HG03175 (cell line): ENCODE results near the gene SPATS2.

ENCODE experiments used
- ATAC-seq: cut with Tn5 transposase; IDR thresholded peaks from one replicate; pipeline ENCODE4 v1.9.1; 2021; ENCODE audit warnings: mild to moderate bottlenecking, moderate library complexity; ENCODE audit not compliant: unreplicated experiment

The SPATS2 gene

DNA sequence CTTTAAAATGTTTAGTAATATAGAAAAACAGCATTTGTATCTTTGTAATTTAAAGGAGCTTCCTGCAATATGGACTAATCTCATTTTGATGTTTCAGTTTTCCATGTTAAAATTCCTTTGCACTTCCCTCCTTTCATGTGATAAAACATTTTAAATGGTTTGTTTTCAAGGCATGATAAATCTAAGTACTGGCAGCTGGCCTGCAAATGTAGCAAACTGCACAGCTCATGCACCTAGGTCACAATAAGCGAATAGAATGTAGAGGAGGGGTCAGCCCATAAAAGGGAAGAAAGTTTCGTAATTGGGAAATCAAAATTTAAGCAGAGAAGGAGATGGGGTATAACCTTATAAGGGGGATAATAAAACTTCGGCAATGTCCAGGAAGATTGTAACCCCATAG is 91.6 kb downstream of the SPATS2 start:
- ATAC-seq: no peak

DNA sequence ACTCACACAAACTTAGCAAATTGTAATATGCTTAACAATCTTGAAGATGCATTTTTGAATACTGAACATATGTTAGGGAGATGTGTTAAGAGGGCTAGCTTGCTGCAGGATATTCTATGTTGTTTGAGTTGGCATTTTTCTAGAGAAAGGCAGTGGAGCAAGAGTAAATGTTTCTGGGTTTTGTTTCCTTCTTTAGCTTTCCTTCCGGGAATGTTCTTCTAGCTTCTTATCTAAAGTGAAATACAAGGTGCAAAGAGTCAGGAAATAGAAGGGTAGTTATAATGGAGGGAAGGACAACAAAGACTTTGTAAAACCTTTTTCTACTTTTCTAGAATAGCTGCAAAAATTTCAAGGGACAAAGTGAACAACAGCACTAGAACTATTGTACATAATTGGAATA is 94.0 kb downstream of the SPATS2 start:
- no peak for ATAC-seq

DNA sequence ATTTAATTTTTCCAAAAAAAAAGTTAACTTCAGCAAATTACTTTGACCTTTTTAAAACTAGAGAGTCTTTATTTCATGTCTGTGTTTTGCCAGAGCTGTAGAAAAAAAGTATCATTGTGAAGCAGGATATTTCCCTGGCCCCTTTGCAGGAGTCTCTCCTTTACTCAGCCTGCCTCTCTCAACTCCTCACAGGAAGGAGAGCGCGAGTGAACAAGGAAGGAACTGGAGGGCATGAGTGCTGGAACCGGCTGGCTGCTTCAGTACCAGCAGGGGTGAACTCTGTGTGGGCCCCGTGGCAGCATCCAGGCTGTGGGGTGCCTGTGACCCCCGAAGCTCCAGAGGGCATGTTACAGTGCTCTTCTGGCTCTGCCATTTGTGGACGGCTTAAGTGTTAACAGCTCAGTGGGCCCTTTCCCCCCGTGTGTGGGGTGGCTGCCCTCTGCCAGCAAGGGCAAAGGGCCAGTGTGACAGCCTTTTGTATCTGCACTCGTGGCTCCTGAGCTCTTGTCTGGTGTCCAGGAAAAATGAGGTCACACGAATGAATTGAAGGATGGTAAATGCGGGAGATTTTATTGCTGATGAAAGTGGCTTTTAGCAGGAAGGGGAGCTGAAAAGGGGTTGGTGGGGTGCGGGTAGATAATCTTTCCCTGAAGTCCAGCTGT is 95.0 kb downstream of the SPATS2 start:
- no peak for ATAC-seq

DNA sequence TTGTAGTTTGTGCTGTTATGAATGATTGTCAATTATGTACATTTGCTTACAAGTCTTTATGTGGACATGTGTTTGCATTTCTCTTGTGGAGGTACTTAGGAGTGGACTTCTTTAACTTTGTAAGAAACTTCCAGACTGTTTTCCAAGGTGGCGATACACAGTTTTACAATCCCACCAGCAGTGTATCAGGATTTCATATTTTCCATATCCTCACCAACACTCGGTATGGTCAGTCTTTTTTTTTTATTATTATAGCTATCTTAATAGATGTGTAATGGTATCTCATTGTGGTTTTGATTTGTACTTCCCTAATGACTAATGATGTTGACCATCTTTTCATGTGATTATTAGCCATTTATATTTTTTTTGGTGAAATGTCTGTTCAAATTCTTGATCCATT is 97.9 kb downstream of the SPATS2 start:
- no peak for ATAC-seq

DNA sequence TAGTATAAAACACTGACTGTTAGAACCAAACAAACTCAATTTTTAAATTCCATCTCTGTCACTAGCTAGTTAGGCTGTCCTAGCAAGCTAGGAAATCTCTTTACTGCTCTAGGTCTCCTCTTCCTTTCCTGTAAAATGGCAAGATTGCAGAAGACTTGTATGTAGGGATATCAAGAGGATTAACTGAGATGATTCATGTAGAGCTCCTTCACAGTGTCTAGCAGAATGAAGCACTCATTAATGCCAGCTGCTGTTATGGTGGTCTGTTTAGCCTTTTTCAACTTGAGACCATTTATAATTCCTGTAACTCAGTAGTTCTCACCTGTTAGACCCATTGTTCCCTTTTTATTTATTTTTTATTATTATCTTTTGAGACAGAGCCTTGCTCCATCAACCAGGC is 103.7 kb downstream of the SPATS2 start:
- no peak for ATAC-seq

DNA sequence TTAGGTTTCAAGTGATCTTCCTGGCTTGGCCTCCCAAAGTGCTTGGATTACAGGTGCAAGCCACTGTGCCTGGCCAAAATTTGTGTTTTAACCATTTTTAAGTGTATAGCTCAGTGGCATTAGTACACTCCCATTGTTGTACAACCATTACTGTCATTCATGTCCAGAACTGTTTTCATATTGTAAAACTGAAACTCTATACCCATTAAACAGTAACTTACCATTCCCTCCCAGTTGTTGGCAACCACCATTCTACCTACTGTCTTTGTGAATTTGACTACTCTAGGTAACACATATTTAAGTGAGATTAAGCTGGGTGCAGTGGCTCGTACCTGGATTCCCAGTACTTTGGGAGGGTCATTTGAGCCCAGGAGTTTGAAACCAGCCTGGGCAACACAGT is 104.3 kb downstream of the SPATS2 start:
- ATAC-seq: no peak

DNA sequence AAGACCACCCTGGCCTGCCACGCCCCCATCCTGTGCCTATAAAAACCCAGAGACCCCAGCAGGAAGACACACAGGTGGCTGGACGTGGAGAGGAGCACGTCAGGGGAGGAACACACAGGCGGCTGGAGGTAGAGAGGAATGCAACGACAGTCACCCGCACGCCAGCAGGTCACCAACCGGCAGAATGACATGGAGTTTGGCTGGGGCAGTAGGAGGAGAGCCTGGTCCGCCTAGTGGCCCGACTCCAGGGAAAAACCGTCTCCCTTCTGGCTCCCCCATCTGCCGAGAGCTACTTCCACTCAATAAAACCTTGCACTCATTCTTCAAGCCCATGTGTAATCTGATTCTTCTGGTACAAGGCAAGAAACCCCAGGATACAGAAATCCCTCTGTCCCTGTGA is 108.8 kb downstream of the SPATS2 start:
- no peak for ATAC-seq

DNA sequence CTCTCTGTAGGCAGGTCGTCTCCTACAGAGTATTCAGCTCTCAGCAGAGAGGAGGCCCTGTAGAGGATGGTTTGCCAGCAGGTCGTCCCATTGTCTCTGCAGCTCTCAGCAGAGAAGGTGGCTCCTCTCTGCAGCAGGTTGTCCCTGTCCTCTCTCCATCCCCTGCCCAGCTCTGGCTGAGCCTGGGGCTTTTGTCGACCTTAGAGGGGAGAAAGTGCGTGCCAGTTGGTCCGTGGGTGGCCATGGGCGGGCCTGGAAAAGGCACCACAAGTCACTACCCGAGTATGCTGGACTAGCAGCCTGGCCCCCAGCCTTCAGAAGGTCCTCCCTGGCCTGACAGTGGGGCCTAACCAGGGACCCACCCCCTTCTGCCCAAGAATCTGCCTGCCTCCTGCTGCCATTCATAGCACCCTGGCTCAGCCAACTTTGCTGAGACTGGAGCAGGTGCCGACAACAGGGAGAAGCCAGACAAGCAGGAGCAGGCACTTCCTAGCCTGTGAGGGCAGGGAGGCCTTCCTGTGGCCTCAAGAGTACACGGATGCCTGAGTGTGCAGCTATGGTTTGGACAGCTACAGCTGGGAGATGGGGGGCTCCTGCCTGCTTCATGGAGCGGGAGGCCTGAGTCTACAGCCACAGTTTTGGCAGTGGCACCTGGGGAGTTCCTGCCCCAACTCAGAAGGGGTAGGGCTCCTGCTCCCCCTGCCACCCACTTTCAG is 111.8 kb downstream of the SPATS2 start:
- ATAC-seq: no peak

DNA sequence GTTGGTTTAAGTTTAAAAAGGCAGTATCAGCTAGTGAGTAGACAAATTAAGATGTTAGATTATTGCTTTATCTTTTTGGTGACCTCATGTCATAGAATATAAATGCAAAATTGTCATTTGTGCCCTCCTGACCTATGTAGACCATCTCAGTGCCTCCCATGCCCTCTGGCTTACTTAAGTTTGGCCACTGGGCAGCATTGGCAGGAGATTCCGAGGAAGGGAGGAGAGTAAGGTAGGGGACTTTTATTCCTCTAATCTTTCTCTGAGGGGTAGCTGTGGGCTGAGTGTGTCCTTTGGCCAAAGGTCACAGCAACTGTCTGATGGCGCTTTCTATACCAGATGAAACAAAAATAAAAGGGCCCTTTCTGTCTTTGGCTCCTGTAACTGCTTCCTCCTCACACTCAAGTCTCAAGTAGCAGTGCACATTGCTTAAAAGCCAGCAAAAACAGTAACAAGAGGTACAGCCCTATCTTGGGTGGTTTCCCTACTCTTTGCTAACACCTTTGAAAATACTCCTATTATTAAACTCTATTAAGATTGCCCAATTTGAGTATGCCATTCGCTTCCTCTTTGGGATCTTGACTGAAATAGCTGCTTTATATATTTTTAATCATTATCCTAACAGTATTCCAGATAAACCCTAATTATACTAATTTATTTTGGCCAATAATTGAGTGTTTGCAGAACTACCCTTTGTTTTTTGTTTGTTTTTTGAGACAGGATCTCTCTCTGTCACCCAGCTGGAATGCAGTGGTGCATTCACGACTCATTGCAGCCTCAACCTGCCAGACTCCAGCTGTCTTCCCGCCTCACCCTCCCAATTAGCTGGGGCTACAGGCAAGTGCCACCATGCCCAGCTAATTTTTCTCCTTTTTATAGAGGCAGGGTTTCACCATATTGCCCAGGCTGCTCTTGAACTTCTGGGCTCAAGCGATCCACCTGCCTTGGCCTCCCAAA is 115.1 kb downstream of the SPATS2 start:
- no peak for ATAC-seq

DNA sequence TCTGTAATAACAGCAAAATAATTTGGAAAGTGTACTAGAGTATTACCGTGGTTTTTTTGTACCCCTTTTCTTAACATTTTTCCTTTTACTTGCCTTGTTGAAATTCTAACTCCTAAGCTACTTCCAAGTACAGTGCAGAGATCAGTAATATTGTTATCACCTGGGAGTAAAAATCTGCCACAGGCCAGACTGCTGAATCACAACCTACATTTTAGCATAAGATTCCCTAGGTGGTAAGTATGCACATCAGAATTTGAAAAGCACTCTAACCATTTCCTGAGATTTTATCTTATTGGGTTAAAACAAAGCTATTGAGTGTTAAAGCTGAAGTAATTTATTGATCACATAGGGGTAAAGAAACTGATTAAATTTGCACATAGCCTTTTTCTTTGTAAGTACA is 116.4 kb downstream of the SPATS2 start:
- no peak for ATAC-seq

DNA sequence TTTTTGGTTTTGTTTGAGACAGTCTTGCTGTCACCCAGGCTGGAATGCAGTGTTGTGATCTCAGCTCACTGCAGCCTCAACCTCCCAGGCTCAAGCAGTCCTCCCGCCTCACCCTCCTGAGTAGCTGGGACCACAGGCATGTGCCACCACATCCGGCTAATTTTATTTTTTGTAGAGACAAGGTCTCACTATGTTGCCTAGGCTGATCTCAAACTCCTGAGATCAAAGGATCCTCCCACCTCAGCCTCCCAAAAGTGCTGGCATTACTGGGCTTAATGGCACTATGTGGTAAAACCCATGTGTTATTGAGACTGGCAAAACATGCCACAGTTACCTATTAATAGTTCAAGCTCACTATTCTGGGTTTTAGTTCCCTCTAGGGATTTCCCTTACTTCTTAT is 120.3 kb downstream of the SPATS2 start:
- ATAC-seq: no peak

DNA sequence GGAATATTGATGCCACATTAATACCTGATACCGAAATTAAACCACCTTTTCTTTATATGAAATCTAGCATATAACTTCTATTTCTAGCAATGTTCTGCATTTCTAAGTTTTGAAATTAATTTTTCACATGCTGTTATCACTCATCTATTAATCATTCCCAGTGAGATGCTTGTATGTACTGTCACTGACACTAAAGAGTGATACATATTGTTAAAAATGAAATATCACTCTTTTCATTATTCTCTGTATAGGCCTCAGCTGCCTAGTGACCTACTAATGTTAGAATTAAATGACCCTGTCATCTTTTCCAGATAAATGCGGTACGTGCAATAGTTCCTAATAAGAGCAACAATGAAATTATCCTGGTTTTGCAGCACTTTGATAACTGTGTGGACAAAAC is 121.9 kb downstream of the SPATS2 start:
- no peak for ATAC-seq

DNA sequence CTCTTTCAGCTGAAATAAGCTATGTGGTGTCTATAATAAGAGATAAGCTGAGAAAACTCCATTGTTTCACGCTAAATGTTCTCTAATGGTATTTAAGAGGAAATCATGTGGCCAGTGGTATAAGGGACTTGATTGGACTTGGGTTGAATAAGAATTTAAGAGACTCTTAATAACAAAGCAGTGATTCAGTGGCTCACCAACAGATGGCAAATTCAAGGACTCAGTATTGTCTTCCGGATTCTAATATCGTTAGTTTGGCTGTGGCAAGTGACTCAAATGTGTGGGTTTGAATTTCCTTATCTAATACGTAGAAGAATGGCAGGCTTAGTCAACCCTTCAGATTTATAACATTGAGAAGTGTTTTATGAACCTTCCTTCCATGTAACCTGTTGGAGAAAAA is 122.5 kb downstream of the SPATS2 start:
- no peak for ATAC-seq

DNA sequence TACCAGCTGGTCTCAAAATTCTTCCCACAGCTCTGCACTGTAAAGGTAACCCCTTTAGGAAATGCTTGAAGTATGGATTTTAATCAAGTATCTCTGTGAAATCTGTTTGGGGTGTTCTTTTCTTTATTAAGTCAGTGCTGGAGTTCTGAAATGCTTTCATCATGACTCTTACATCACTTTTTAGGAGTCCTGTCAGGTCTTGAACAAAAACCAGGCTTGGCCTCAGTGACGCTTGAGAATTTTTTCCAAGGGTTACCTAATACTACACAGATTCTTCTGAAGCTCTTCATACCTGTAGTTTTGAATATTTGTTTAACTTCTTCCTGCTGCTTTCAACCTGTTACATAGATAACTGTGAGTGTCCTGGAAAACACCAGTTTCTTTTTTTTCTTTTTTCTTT is 124.6 kb downstream of the SPATS2 start:
- ATAC-seq: no peak

DNA sequence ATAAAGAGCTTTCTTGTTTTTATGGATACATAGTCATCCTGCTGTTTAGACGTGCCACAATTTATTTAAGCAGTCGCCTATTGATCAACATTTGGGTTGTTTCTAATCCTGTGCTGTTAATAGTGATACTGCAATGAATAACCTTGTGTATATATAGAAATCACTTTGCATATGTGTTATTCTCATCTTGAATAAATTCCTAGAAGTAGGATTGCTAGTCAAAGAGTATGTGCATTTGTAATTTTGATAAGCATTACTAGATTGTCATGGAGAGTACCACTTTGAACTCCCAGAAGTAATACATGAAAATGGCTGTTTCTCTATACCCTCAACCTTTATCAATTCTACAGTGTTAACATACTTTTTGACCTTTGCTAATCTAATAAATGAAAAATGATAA is 126.6 kb downstream of the SPATS2 start:
- ATAC-seq: no peak

DNA sequence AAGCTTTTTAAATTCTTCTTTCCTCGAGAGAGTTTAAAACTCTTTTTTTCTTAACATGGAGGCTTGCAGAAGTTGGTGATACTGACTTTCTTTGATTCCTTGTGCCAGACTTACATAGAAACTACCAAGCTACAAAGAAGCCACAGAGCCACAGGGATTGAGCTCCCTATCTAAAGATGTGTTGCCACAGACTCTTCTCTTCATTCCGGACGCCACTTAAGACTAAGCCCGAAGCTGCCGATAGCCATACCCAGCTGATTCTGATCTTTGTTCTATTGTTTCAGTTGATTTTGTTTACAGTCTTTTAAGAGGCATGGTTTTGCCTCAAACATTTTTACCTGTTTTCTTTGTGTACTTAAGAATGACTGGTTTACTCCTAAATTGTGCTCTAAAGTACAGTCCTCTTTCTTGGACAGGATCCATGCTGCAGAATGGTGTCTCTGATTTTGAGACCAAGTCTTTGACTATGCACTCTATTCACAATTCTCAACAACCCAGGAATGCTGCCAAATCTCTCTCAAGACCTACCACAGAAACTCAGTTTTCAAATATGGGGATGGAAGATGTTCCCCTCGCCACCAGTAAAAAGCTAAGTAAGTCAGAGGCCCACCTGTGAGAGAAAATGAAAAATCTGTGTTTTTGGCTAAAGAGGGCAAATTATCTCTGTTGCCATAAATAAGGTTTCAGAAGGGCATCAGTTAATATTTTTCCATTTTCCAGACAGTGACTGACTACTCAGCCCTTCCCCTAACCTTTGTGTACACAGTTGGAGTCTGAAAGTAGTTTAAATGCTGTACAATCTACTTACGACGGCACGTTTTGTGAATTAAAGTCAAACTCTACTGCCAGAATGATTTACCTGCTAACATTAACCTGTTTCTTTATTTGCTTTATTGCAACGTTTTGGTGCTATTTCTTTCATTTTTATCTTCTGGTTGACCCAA is 129.4 kb downstream of the SPATS2 start:
- no peak for ATAC-seq

DNA sequence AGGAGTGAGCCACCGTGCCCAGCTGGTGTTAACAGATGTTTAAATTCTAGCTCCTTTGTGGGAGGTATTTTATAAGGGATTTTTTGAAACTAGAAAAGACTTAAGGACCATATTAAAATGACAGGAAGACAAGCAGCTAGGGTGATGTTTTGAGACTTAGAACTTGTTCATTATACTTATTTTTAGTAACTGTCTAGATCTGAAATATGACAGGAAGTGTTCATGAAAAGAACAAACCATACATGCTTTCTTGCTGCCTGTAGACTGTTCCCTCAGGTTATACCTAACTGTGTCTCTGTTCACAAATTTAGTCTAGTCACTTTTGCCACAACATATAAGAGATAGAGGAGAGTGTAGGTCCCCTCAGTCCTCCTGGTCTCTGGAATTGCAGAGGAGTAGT is 134.6 kb downstream of the SPATS2 start:
- ATAC-seq: no peak

DNA sequence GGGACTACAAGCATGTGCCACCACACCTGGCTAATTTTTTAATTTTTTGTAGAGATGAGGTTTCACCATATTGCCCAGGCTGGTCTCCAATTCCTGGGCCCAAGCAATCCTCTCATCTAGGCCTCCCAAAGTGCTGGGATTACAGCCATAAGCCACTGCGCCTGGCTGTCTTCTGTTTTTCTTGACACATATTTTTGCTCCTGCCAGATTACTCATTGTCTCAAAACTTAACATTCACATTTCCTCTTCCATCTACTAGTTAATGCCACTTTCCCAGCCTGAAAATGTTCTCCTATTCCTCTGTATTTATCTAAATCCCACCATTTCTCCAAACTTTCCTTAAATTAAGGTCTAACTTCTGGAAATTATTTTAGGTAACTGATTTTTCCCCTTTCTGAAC is 135.3 kb downstream of the SPATS2 start:
- no peak for ATAC-seq

DNA sequence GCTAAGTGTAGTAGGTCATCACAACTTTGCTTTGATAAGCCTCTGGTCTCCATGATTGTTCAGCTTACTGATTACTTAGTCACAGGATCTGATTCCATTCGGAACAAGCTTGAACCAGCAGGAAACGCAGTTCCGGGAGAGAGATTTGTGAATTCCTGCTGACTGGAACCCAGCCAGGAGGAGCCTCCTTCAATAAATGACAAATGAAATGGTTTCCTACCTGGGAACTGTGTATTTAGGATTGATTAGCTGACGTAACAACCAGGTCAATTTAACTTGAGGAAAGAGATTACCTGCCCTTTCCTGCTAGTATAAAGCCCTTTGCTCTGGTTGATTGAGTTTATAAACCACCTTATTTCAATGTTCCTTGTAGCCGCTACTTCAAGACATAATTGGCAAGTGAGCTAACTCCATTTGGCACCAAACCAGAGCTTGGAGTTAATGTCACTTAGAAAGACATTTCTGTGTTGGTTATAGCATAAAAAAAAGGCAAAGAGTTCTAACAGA is 136.5 kb downstream of the SPATS2 start:
- ATAC-seq: no peak

DNA sequence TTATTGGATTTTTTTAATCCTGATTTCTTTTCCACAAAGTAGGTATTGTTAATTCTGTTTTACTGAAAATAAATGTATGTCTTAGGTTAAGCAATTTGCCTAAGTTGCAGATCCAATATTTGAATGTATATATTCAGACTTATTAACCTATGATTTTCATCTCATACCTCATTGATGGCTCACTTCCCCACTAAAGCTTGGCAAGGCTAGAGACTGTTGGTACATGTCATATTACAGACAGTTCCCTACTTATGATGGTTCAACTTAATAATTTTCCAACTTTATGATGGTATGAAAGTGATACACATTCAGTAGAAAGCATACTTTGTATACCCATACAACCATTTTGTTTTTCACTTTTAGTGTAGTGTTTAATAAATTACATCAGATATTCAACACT is 138.4 kb downstream of the SPATS2 start:
- no peak for ATAC-seq
